COLO668 (cell line): Measurements from ENCODE around the gene ASCC3.

ENCODE experiments used
- DNase-seq: peaks from one replicate; lab custom pipeline; 2025; ENCODE audit not compliant: unreplicated experiment; lab: John Stamatoyannopoulos, UW

ASCC3 gene

DNA sequence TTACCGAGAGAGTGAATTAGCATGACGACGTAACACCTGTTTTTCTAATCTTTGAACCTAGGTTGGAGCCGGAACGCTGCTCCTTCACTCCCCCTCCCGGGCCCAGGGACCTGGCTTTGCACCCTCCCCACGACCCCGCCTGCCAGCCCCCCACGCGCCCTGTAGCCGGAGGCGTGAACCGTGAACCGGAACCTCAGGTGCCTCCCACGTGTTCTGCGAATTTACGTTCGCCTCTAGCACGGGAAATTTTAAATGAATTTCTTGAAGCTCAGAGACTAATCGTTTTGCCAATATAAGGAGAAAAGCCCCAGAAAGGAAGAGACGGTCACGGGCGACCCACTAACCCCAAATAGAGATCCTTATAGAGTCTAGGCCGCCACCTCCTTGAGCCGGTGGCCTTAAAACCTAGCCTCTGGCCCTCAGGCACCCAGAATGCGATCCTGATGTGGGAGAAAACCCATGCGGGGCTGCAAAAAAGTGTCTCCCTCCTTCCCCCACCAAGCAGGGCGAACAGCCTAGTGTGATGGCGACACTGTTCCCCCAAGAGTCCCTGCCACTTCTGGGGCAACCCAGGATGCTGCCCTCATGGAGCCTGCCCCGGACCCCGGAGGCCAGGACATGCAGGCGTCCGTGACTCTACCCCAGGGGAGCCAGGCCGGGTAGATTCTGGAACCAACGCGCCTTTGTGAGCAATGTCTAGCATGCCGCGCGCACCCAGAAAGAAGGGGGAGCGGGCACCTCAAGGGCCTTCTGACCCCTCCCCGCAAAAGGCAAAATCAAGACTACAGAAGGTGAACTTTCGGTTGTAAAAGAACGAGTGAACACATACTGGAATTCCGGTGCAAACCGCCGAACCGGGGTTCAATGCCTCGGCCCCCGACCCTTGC is 413.8 kb downstream of the ASCC3 start:
- DNase-seq: no peak

DNA sequence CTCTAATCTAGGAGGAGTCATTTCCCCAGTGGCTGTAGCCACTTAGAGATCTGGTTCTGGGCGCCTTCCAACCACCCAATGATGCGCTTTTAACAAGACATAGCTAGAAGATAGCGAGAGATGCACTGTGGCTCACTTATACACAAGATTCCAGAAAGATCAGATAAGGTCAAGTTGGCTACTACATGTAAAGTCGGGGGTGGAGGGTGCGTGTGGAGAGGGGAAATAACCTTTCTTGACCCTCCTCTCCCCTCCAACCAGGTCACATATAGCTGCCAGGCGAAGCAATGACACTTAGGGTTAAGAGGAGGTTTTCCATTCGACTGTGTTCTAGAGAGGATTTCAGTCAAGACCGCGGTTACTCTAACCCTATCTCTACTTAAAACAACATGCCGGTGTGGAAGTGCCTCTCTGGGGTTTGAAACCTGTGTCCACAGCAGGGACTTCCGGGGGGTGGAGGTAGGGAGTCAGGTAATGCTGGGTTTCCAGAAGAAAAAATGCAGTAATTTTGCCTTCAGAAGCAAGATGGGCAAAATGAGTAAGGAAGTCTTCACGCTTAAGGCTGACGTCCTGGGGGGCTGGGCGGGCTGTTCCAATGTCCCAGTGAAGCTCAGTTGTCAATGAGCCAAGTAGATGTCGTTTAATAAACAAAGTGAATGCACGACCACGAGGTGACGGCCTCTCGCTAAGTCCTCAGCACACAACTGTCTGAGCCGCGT is 414.6 kb downstream of the ASCC3 start:
- DNase-seq: peak; percentile 8

DNA sequence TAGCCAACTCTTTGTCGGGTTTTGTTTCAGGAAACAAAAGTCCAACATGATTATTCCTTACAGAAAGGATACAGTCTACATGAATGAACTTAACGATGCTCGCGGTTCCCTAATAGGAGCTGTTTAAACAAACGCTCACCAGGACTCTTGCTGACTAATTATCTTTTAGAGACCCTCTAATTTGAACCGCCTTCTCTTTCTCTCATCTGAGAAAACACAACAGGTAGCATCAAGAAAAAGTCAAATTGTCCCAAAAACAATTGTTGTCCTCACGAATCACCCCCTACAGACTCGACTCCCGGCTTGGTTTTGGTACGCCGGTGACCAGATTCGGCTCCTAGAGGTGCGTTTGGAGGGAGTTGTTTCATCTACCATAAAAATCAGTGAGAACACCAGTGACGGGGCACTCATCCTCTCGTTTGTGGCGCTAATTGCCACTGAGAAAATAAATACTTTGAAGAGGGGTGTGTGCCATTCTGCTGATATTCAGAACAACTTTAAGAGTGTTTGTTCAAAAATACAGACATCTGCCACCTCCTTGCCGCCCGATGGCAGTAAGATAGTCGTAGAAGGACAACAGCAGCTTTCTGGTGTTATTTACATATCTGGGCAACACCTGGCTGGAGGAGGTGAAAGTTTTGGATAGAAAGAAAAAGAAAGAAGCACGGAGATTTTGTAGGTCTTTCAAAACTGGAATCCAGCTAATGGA is 415.3 kb downstream of the ASCC3 start:
- DNase-seq: no peak

DNA sequence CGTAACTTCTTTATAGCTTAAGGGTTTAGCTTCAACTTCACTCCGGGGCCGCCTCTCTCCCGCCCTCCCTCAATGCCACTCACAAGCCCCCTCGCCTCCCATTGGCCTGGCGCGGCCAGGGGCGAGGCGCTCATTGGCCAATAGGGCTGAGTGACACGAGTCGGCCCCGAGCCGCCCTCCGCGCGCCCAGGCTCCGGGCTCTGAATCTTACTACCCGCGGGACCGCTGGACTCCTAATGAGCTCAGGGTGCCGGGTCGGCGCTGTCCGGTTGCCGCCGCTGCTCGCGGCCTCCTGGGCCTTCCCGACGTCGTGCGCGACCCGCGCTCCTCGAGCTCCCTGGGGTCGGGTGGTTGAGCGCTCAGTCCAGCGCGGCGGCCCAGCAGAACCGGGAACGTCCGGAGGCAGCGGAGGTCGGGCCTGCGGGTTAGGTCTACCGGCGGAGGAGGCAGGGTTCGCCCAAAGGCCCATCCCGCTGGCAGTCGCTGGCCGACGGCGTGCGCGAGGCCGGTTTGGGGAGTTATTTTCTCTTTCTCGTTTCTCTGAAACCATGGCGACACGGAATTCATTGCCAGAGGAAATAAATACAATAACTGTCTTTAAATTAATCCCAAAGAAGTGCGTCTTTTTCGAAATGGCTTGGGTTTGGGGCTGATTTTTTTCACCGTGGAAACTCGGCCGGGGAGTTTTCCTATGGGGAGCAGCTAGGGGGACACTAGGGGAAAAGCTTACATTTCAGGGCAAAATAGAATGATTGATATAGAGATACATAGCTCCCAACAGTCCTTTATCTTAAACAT is 416.0 kb downstream of the ASCC3 start, which contains the start of gene SIM1:
Gene SIM1, minus strand, starts transcription at position 19 of the 798 bp plus-strand sequence. CDS start 1,453 bp downstream, outside the sequence.
- peak; percentile 63 for DNase-seq

DNA sequence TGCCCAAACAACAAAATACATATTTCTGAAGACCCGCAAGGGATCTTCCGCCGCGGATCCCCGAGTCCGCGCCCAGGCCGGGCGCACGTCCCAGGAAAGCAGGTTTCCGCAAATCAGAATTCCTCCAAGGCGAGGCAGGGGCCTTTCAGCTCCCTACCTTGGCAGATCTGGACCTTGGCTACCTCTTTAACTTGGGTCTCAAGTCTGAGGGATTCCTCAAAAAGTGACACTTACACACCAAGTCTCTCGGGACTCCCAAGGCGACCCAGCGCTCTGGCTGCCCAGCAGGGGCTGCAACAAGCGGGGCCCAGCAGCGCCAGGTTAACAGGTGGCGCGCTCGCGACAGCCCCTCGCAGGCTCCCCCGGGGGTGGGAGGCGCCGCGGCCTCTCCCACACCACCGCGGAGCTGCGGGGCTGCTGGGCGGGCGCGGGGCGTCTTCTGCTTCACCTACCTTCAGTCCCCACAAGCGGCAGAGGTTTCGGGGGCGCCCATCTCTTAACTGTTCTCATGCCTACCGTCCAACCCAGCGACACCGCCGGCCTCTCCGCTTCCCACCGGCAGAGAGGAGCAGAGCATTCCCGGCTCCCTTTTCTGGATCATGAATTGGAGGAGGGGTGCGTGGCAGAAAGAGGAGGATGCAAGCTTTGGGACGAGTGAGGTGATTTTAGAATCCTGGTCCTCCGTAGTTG is 416.8 kb downstream of the ASCC3 start:
- DNase-seq: no peak

DNA sequence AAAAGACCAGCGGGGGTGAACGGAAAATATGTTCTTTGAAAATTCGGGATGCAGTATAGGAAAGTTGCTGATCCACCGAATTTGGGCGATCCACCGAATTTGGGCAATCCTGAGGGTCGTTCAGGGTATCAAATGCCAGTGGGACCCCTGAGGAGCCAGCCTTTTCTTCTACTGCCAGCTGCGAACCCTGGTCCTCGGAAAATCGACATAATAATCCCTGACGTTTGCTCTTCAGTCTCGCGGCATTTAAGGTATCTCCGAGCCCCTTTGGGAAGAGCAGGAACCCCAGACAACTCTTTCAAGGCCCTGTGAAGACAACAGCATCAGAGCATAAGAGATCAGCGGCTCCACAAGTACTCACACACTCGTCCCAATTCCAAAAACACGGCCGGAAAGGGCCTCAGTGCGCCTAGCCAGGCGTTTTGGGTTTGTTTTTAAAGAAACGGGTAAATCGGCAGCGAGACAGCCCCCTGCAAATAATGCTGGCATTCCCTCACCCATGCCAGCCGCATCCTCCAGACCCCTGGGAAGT is 417.4 kb downstream of the ASCC3 start:
- DNase-seq: no peak

DNA sequence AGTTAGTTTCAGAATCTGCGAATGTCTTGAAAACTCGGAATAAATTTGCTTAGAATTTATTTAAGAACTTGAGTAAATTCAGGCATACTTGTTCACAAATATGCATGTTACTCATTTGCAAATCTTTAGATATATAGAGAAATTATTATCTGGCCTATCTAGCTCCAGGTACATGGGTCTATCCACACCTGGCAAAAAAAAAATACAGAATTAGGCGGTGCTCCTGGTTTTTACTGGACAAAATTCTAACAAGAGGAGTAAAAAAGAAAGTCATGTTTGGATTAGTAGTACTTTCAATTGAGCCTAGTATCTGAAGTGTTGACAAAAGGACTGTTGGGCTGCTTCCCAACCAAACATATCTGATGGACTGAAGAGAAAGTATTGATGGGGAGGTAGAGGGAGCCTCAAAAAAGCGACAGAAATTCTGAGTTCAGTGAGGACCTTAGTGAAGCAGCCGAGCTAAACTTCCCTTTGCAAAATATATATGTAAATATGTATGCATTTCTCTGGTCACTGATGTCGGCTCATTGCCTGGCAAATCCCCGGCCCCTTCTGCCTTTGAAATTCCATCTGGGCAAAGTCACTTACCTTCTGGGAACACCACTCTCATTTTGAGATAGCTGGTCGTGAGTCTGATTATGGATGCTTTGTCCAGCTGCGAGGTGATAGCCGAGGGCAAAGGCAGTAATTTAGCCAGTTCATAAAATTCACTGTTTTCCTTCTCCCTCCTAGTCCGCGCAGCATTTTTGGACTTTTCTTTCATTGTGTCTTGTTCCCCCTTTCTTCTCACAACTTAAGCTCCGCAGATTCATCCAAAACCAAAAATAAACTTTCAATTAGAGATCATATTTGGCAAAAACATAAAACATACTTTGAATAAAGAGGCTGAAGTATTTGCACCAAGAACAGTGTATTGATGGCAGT is 418.2 kb downstream of the ASCC3 start:
- no peak for DNase-seq

DNA sequence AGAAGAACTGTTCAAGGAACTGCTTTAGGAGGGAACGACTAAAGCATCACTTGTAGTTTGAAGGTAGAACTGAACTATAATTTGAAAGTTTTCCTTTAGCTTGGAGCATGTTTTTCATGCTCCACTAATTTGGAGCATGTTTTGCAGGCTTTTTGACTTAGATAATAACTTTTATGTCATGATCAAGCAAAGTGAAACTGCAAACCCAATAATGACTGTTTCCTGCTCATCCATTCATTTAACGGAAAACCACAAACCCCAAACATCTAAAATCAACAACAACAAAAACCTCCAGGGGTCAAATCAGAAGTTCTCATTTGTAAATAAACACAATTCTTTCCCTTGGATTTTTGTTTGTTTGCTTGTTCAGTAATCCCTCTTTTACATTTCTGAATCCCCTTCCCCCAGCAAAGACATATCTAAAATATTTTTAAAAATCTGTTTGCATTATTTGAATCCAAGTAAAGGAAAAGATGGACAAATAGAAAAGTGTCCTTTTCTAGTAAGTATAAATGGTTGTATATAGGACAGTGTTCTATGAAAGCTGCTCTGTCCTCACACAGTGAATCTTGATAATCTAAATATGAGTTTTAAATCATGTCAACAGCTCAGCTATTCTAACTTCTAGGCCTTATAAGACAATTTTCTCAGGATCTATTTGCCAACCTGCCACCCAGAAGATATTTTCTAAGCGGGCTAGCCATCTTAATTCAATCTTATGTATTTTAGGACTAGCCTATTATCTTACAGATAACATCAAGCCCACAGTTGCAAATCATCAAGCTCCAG is 419.0 kb downstream of the ASCC3 start:
- no peak for DNase-seq

DNA sequence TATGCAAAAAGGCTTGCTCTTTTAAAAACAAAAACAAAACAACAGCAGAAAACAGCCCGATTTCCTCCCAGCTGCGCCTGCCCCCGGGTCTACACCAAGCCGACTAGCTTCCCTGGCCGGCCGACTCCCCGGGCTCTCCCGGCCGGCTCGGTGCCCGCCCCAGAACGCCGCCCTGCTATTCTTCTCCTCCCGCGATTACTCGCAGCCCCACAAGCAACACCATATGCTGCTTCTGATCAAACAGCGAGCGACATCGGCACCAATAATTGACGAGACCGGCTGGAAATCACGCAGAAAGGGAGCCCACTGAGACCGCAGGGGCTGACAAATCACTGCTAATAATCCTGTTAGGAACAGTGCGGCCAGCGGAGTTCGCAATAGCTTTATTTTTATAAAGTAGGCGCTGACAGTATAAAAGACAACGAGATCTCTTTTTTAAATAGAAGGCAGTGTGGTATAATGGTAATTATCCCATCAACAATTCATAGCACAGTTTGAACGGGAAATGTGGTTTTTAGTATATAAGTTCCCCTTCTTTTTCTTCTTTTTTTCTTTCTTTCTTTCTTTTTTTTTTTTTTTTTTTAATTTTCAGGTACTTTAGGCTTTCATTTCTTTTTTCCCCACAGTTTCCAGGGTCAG is 419.7 kb downstream of the ASCC3 start:
- peak; percentile 47 for DNase-seq

DNA sequence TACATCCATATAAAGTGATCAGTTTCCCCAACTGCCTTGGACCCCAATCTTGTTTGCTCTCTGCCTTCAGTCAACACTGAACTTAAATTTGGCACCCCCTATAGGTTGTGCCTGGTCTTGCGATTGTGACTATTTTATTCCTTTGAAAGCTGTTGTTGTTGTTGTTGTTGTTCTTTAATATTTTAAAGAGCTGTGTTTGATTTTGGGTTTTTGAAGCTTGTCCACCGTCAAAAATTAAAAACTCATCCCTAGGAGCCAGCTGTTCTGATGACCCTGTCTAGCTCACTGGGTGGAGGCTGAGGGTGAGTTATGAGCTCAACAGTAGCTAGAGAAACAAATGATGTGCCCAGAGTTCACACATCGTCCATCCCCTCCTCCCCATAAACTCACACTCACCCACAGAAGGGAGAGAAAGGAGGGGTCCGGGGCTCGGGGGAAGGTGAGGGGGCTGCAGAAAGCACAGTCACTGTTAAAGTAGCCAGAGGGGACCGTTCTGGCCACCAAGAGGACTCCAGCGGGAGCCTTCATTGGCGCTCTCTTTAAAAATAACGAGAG is 420.4 kb downstream of the ASCC3 start:
- DNase-seq: no peak

DNA sequence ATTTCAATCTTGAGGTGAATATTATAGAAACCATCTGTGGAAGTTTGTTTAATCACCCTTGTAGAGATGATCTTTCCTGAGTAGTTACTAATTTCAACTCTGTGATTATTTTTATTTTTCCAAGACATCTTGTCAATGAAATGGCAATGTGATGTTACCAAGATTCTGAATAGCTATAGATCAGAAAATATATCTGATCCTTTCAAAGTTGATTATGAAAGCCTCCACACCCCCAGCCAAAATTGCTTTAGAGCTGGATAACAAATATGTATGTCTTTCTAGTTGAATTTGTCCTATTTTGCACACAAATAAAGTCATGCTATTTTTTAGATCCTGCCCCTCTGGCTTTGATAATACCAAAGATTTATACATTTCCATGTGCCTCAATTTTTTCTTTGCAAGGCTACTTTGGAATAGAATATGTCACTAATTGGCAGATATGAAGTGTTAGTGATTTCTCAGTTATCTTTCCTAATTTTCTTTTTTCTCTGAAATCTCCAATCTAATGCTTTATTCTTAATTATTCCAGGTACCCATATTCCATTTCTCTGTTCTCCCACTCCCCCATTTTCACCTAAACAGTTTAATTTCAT is 421.4 kb downstream of the ASCC3 start:
- no peak for DNase-seq

DNA sequence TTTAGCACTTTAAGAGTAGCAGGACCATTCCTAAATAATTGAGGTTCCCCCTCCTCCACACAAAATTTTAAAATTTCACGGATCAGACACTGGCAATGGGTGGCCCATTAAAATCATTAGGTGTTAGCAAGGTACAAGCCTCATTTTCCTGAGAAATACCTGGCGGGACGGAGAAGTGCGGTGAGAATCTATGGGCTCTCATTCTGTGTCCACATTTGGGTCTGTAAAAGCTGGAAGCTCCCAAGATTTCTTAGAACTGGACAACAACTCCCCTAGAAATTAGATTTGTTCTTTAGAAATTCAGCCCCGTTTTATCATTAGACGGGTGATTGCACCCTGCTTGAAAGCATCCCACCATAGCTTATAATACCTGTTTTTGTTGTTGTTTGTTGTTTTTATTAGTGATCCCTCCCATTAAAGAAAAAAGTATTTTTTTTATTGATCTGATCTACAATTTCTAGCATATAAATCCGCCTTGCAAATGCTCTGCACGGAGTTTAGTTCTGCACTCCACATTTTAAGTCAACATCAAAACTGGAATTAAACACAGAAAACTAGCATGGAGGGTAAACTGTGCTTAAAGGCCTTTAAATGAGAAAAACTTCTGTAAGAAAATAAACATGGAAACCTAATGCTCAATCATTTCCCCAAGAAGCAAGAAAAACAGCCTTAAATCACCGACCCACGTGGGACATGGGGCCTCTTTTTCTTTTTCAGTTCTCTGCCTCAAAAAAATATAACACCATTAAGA is 422.1 kb downstream of the ASCC3 start:
- no peak for DNase-seq
